ENCODE measurements around the gene LY86. TPM values are rescaled to one million over a fixed set of nuclear protein-coding genes. Genes with fewer than 3 reads are reported as not detected.
"Not testable (repeated sequence)": the region's sequence is repeated elsewhere in the genome, so short reads cannot be mapped to it uniquely, and the experiment has no call there.

Gene LY86
- total RNA-seq, 1 experiment from 2014 or later = not detected

- DNase-seq (ENCODE audit: low read depth) = no peak
These were observed 8.2 kb downstream of the LY86 start for GRCh38 chr6:6596529-6597328.

DNA sequence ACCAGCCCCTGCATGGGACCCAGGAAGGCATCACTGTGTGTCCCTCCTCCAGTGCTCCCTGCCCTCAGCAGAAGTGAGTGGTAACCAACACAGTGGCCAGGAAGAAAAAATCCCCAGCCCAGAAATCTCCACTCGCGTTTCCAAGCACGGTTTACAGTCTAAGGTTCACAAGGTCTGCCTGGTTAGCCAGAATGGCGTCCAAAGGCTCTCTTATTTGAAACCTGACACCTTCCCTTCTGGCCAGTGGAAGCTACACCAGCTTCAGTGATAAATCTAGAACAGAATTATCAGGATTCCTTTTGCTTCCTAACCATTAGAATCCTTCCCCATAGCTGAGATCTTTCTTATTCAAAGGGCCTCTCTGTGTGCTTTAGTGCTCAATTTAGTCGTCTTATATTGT is 9.2 kb downstream of the LY86 start:
- DNase-seq (ENCODE audit: low read depth) = no peak

DNA sequence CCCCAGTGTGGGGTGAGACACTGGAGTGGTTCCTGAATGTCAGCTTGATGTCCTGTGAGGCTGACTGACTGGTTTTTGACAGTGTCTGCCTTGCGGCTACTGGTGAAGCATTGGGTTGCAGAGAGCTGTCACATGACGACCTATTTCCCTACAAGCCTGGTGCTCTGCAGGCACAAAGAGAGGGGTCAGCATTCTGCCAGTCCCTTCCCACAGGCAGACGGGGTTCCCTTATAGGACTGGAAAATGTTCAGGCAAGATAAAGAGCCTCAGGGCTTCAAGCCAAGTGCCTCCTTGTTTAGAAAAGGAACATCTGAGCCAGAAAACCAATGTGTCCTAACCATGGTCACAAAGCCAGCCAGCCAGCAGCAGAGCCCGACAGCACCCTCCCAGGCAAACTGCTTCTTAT is 11.0 kb downstream of the LY86 start:
- no peak for DNase-seq (ENCODE audit: low read depth)

DNA sequence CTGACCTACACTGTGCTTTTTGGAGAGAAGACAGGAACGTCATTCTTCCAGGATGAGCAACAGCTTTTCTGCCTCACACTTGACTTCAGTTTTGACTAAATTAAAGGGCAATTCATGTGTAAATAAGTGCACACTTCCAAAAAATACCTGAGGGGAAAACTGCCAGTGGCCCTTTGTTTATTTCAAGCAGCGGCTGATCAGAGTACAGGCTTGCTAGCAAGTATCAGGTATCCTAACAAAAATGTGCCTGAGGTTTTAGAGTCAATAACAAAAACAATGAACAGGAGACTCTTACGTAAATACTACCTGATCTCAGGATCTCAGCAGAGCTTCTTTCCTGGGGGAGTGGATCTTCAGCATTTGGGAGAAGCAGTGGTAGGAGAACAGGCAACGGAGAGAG is 12.4 kb downstream of the LY86 start:
- peak; percentile 30 for DNase-seq (ENCODE audit: low read depth)

GRCh38 chr6:6602262-6602661 is 13.7 kb downstream of the LY86 start:
- no peak for DNase-seq (ENCODE audit: low read depth)

DNA sequence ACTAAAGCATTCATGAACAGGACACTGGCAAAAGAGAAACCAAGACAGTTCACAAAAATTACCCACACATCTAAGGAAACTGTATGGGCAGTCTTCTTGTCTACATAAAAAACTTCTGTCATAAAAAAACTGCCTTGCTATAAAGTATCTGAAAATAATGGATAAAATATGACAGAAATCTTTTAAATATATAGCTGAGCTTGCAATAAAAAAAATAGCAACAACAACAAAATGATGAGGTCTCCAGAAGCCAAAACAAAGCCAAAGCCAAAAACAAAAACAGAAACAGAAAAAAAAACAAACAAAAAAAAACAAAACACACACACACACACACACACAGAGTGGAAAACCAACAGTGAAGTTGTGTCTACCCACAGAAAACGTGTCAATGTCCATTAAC is 14.8 kb downstream of the LY86 start:
- DNase-seq (ENCODE audit: low read depth) = no peak

DNA sequence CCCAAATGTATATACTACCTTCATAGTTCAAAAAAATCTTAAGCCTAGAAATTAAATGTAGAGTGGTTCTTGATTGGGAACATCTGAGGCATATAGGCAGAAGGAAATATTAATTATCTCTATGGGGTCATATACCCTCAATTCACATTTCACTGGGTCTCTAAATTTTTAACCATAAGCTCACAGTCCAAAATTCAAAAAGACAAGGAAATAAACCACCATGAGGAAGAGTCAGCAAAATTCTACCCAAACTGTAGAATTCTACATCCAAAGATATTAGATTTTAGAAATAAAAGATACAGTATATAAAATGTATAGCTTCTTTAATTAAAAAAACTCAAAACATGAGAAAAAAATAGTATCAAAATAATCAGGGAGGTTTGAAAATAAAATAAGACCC is 15.5 kb downstream of the LY86 start:
- DNase-seq (ENCODE audit: low read depth) = no peak

GRCh38 chr6:6604566-6604965 is 16.0 kb downstream of the LY86 start:
- DNase-seq (ENCODE audit: low read depth) = no peak

GRCh38 chr6:6605873-6606272 is 17.4 kb downstream of the LY86 start:
- DNase-seq (ENCODE audit: low read depth) = no peak

DNA sequence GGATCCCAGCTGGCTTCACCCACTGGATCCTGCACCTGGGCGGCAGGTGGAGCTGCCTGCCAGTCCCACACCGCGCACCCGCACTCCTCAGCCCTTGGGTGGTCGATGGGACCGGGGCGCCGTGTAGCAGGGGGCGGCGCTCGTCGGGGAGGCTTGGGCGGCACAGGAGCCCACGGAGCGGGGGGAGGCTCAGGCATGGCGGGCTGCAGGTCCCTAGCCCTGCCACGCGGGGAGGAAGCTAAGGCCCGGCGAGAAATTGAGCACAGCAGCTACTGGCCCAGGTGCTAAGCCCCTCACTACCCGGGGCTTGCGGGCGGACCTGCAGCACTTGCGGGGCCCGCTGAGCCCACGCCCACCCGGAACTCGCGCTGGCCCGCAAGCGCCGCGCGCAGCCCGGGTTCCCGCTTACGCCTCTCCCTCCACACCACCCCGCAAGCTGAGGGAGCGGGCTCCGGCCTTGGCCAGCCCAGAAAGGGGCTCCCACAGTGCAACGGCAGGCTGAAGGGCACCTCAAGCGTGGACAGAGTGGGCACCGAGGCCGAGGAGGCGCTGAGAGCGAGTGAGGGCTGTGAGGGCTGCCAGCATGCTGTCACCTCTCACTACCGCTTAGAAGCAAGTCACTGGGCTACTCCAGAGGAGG is 18.0 kb downstream of the LY86 start:
- not testable (repeated sequence) for DNase-seq (ENCODE audit: low read depth)

DNA sequence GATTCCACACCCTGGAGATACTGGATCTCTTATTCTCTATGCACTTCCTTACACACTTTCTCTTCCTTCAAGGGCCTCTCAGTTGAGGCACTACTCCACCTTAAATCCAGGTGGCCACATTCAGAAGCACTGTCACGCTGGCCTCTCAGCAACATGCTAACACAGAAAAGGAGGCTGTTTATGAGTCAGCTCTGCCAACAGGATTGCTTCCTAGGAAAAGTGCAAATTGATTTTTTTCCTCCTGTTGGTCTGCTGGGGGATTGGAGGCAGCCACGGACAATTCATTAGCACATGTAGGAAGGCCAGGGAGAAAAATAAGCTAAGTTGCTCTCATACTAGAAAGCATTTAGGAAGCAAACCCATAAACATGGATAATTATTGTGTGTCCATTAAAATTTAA is 20.9 kb downstream of the LY86 start:
- no peak for DNase-seq (ENCODE audit: low read depth)

DNA sequence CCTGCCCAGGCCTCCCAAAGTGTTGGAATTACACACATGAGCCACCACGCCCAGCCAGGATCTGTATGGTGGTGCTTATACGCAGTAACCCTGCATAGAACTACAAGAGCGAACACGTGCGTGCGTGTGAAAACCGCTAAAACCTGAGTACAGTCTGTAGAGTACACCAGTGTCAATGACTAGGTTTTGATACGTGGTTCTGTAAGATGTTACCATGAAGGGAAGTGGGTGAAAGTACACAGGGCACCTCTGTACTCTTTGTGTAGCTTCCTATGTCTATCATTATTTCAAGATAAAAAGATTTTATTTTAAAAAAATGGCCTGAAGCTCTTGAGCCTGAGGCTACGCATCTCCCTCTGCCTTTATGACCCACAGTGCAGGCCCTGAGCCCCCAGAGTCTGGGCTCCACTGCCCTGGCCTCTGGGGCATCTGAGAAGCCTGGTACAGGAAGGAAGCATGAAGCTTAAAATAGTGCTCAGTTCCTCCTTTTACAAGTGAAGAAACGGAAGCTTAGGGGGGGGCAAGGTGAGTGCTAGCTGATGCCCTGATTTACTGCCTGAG is 21.6 kb downstream of the LY86 start:
- DNase-seq (ENCODE audit: low read depth) = no peak

GRCh38 chr6:6611486-6611885 is 23.0 kb downstream of the LY86 start:
- DNase-seq (ENCODE audit: low read depth) = no peak

DNA sequence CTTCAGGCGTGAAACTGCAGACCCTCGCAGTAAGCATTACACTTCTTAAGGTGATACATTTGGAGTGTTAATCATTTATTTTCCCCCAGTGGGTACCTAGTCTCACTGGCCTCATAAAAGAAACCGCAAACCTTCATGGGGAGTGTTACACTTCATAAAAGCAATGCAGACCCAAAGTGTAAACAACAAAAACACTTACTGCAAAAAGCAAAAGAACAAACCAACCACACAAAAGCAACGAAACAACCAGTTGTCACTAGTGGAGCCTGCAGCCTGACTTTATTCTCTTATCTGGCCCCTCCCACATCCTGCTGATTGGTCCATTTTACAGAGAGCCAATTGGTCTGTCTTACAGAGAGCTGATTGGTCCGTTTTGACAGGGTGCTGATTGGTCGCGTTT is 23.8 kb downstream of the LY86 start:
- no peak for DNase-seq (ENCODE audit: low read depth)

- DNase-seq (ENCODE audit: low read depth) = not testable (repeated sequence)
These were observed 24.7 kb downstream of the LY86 start for GRCh38 chr6:6613103-6613718.

DNA sequence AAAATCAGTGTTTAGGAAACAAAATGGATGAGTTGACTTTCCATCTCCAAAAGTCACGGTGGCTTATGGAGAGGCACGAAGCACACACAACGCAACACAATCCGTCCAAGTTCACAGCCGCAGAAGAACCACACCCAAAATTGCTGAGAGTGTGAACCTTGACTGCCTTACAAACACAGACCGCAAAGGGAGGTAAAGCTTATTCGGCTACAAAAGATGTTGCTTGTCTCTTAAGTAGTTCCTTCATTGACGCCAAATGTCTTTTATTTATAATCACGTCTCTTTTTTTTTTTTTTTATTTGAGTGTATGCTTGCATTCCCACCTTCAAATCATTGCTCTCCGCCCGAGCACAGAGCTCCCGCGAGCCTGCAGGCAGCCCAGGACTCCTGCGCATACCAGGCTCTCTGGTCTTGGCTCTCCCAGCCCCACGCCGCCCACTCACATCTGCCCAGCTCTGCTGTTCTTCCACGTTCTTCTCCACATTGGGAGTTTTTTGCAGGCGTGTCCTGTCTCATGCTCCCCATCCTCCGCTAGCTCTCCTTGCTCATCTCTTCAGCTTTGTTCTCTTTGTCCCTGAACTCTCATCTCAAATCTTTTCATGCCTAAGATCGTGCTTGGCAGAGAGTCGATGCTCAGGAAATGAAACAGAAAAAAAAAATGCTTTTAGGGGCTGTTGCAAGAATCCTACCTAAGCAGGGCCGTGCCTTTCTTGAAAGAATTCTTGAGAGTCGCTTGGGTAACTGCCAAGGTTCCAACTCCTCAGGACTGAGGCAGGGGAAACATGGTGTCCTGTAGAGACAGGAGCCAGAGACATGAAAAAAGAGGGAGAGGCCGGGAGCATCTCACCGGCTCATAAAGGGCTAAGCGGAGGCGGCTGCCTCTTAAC is 25.8 kb downstream of the LY86 start:
- DNase-seq (ENCODE audit: low read depth) = no peak

GRCh38 chr6:6614983-6615349 is 26.4 kb downstream of the LY86 start:
- no peak for DNase-seq (ENCODE audit: low read depth)

DNA sequence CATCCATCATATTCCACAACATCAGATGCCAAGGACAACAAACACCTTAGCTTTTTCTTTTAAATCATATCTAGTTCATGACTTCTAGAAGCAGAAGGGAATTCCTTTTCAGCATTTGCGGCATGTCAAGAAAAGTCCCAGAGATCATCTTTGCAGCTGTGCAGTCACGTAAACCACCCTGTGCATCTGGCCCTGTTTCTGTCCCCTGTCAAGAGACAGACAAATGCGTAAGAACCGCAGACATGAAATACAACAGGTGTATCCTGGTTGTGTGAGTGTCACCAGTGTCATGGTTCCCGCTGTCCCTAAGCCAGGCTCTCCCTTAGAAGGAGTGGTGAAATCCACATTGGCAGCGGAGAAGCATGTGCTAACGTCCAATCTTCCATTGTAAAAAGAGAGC is 28.1 kb downstream of the LY86 start:
- DNase-seq (ENCODE audit: low read depth) = no peak

GRCh38 chr6:6619021-6619794 is 30.7 kb downstream of the LY86 start:
- no peak for DNase-seq (ENCODE audit: low read depth)

- no peak for DNase-seq (ENCODE audit: low read depth)
These were observed 32.4 kb downstream of the LY86 start for GRCh38 chr6:6620766-6621425.
